Astrocyte (in vitro differentiated cells and primary cell): Measurements from ENCODE around the gene TAF6.

ENCODE experiments used
- CTCF ChIP-seq: IDR thresholded peaks from 2 replicates; pipeline ENCODE4 v1.5.1; 2011; ENCODE audit warnings: low read depth, mild to moderate bottlenecking, inconsistent platforms, low read length, moderate library complexity; ENCODE audit not compliant: insufficient read depth
- EZH2 ChIP-seq: IDR thresholded peaks from 2 replicates; pipeline ENCODE4 v1.6.1; 2012; ENCODE audit warnings: mild to moderate bottlenecking, low read length, inconsistent platforms; ENCODE audit not compliant: insufficient read depth

GRCh38 chr7:100066953-100067352 lies 52.2 kb downstream of the TAF6 start:
- no peak for TF ChIP-seq CTCF
- TF ChIP-seq EZH2: no peak
